PC-3 (cell line): ENCODE measurements around the gene CAND2. TPM values are rescaled to one million over a fixed set of nuclear protein-coding genes. Genes with fewer than 3 reads are reported as not detected.

Experiments used
- ATAC-seq: fragments of 200-7000 bp; cut with Tn5 transposase; 2 replicates; pipeline ENCODE4 v1.9.1; 2020; ENCODE audit warnings: mild to moderate bottlenecking, moderate library complexity
- BruUV-seq: library from RNA; stranded (reverse); fragments of 400-500 nt; replicated peaks from 2 replicates; lab custom pipeline; 2021; lab: Mats Ljungman, UMichigan
- CTCF ChIA-PET: fragments of 300-600 bp; sonication (Branson Sonifier 250); formaldehyde crosslinking; loops from one replicate; lab custom pipeline; 2022; ENCODE audit warnings: antibody characterized with exemption; lab: Charles Lee
- POLR2A ChIA-PET: fragments of 300-600 bp; sonication (Branson Sonifier 250); formaldehyde crosslinking; loops from one replicate; lab custom pipeline; 2022; ENCODE audit warnings: antibody characterized with exemption; ENCODE audit not compliant: unreplicated experiment; lab: Charles Lee
- DNase-seq: peaks from one replicate; pipeline ENCODE4 v3.0.0-alpha.2; 2015
- H2AFZ ChIP-seq: fragments of 300-600 bp; sonication (generic); 2 replicates; pipeline ENCODE4 v1.6.0; 2016; ENCODE audit warnings: antibody characterized with exemption, low read length
- H3F3A ChIP-seq: fragments of 300-600 bp; sonication (generic); one replicate; pipeline ENCODE4 v1.6.0; 2017; ENCODE audit warnings: antibody characterized with exemption, low read length, control low read depth, mild to moderate bottlenecking; ENCODE audit not compliant: unreplicated experiment
- H3K27ac ChIP-seq: fragments of 300-600 bp; sonication (generic); 2 replicates; pipeline ENCODE4 v1.5.1; 2016; ENCODE audit warnings: mild to moderate bottlenecking, low read length
- H3K27me3 ChIP-seq: fragments of 300-600 bp; sonication (generic); 2 replicates; pipeline ENCODE4 v1.6.1; 2016; ENCODE audit warnings: low read length, mixed read lengths
- H3K36me3 ChIP-seq: fragments of 300-600 bp; sonication (generic); 2 replicates; pipeline ENCODE4 v1.6.1; 2016; ENCODE audit warnings: low read depth, mixed run types, low read length, mixed read lengths
- H3K4me1 ChIP-seq: fragments of 300-600 bp; sonication (generic); 2 replicates; pipeline ENCODE4 v1.5.1; 2016; ENCODE audit warnings: low read length; ENCODE audit not compliant: insufficient read depth
- H3K4me2 ChIP-seq: fragments of 300-600 bp; sonication (generic); 2 replicates; pipeline ENCODE4 v1.6.0; 2016; ENCODE audit warnings: low read length
- H3K4me3 ChIP-seq: fragments of 300-600 bp; sonication (generic); 2 replicates; pipeline ENCODE4 v1.5.1; 2016; ENCODE audit warnings: mild to moderate bottlenecking, low read length, mixed read lengths
- H3K79me2 ChIP-seq: fragments of 300-600 bp; sonication (generic); 2 replicates; pipeline ENCODE4 v1.6.1; 2017; ENCODE audit warnings: low read length, mixed read lengths
- H3K9ac ChIP-seq: fragments of 300-600 bp; sonication (generic); 2 replicates; pipeline ENCODE4 v1.6.0; 2016; ENCODE audit warnings: mild to moderate bottlenecking, low read length
- H3K9me2 ChIP-seq: fragments of 300-600 bp; sonication (generic); replicated peaks from 2 replicates; pipeline ENCODE4 v1.6.1; 2016; ENCODE audit warnings: mixed run types, low read length, mixed read lengths
- H3K9me3 ChIP-seq: fragments of 300-600 bp; sonication (generic); 2 replicates; pipeline ENCODE4 v1.6.1; 2016; ENCODE audit warnings: low read length, mixed read lengths
- H4K20me1 ChIP-seq: fragments of 300-600 bp; sonication (generic); 2 replicates; pipeline ENCODE4 v1.6.1; 2016; ENCODE audit warnings: low read length, mixed read lengths
- CTCF ChIP-seq: fragments of 300-600 bp; sonication (generic); conservative IDR thresholded peaks from 2 replicates; pipeline ENCODE4 v1.5.1; 2017; ENCODE audit warnings: antibody characterized with exemption, low read depth, mild to moderate bottlenecking, low read length
- EZH2 ChIP-seq: fragments of 300-600 bp; sonication (generic); IDR thresholded peaks from one replicate; pipeline ENCODE4 v1.6.1; 2017; ENCODE audit warnings: antibody characterized with exemption, mild to moderate bottlenecking, low read length; ENCODE audit not compliant: unreplicated experiment
- EZH2phosphoT487 ChIP-seq: fragments of 300-600 bp; sonication (generic); IDR thresholded peaks from 2 replicates; pipeline ENCODE4 v1.6.1; 2018; ENCODE audit warnings: mild to moderate bottlenecking, antibody characterized with exemption, low read length, borderline replicate concordance
- intact Hi-C: fragments of 100-400 bp; cut with micrococcal nuclease; formaldehyde crosslinking; loops from 2 replicates; pipeline ENCODE4 v1.9.0; 2023
- total RNA-seq: library from RNA; depleted of rRNA; stranded (reverse); fragments of >200 nt; gene quantifications from 2 replicates; pipeline ENCODE4 v1.2.3, GENCODE V29; 2014

The CAND2 gene
- total RNA-seq, 1 experiment from 2014 or later = 4.8 TPM

GRCh38 chr3:12833222-12834161, 37.0 kb downstream of the CAND2 start:
- peaks cover 69% of the 10 kb centered on the region for H3K36me3 ChIP-seq
- no peak for ATAC-seq
- no peaks in the 10 kb centered on the region for H3K9me3 ChIP-seq
- H2AFZ ChIP-seq = no peak overlapping the region
- H3K4me2 ChIP-seq = no peak overlapping the region
- no peak for DNase-seq
- H3K27me3 ChIP-seq = no peaks in the 10 kb centered on the region
- no peak overlapping the region for H3K9ac ChIP-seq
- H3K9me2 ChIP-seq = no peaks in the 10 kb centered on the region
- no TSS peak for BruUV-seq
- no peak overlapping the region for H3K4me3 ChIP-seq
- H3K4me1 ChIP-seq = peaks cover 55% of the 10 kb centered on the region
- intact Hi-C loops = loop anchor here (5.0 kb wide), 1 partner anchor 126 kb away; no protein-coding TSS in a partner anchor
- peaks cover 30% of the 10 kb centered on the region for H3F3A ChIP-seq
- TF ChIP-seq EZH2 (no peak), EZH2phosphoT487 (no peak), CTCF (no peak)
- no peak overlapping the region for H3K27ac ChIP-seq
- peaks cover 39% of the 10 kb centered on the region for H4K20me1 ChIP-seq
- peaks cover 33% of the 10 kb centered on the region for H3K79me2 ChIP-seq
- CTCF ChIA-PET = no interaction called here
- POLR2A ChIA-PET = interaction anchor here (1.0 kb wide), 1 partner anchor 10 kb away, joined by 7 read pairs; no protein-coding TSS in a partner anchor

- intact Hi-C loops = no loop called here
- peaks cover 86% of the 10 kb centered on the region for H3K36me3 ChIP-seq
These were observed 38.7 kb downstream of the CAND2 start for GRCh38 chr3:12835052-12835665.

DNA sequence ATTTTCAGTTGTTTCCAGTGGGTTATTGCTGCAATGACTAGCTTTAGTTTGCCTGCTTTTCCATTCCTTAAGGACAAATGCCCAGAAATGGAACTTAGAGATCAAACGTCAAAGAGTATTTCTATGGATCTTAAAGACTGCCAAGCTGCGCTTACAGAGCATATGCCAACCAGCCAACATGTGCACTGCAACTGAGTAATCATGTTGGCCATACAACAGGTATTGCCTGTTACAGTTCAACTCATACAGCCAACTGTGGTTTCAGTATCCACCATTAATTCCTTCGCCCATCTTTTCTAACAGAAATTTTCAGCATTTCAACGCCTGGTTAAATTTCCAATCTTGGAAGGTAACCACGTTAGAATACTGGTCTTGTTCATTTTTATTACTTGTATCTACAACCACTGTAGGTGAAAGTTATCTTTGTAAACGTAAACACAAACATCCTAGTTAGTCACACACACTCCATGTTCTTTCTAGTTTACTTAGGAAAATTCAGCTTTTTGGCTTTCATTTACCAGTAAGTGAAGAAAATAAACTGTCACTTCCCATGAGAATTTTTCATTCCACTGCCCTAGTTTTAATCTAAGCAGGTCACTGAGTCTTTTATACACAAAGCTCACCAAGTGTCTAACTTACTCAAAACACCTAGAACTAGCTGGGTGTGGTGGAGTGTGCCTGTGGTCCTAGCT, 41.0 kb downstream of the CAND2 start:
- peaks cover 18% of the 10 kb centered on the region for H3F3A ChIP-seq
- peaks cover 34% of the 10 kb centered on the region for H3K4me1 ChIP-seq
- peaks cover 63% of the 10 kb centered on the region for H4K20me1 ChIP-seq
- intact Hi-C loops = no loop called here
- no peak overlapping the region for H2AFZ ChIP-seq
- H3K4me3 ChIP-seq = peak overlapping the region; percentile 99
- no peaks in the 10 kb centered on the region for H3K27me3 ChIP-seq
- no peaks in the 10 kb centered on the region for H3K9me3 ChIP-seq
- peaks cover 85% of the 10 kb centered on the region for H3K36me3 ChIP-seq
- BruUV-seq = no TSS peak
- ChIA-PET POLR2A (interaction anchor here (0.6 kb wide), 1 partner anchor 14 kb away, joined by 5 read pairs; no protein-coding TSS in a partner anchor), CTCF (interaction anchor here (0.7 kb wide), 2 partner anchors 56 to 295 kb away, joined by 3 to 5 read pairs; no protein-coding TSS in a partner anchor)
- no peak overlapping the region for H3K27ac ChIP-seq
- ATAC-seq (no peak), DNase-seq (no peak)
- H3K9me2 ChIP-seq = no peaks in the 10 kb centered on the region
- H3K79me2 ChIP-seq = peaks cover 62% of the 10 kb centered on the region
- peak overlapping the region; percentile 94 for H3K4me2 ChIP-seq
- H3K9ac ChIP-seq = no peak overlapping the region
- no peak for TF ChIP-seq CTCF
- TF ChIP-seq EZH2 = no peak
- no peak for TF ChIP-seq EZH2phosphoT487

More at GRCh38 chr3:12835052-12835665, 38.7 kb downstream of the CAND2 start:
- H3K4me2 ChIP-seq = no peak overlapping the region
- peaks cover 56% of the 10 kb centered on the region for H4K20me1 ChIP-seq
- BruUV-seq = no TSS peak
- no peaks in the 10 kb centered on the region for H3K9me2 ChIP-seq
- H3K4me1 ChIP-seq = peaks cover 57% of the 10 kb centered on the region
- no peak overlapping the region for H3K4me3 ChIP-seq
- H2AFZ ChIP-seq = no peak overlapping the region
- H3F3A ChIP-seq = peaks cover 24% of the 10 kb centered on the region
- no peaks in the 10 kb centered on the region for H3K9me3 ChIP-seq
- no peaks in the 10 kb centered on the region for H3K27me3 ChIP-seq
- H3K9ac ChIP-seq = no peak overlapping the region
- ATAC-seq = no peak
- TF ChIP-seq EZH2phosphoT487 = no peak
- H3K27ac ChIP-seq = no peak overlapping the region
- peaks cover 49% of the 10 kb centered on the region for H3K79me2 ChIP-seq
- ChIA-PET POLR2A (no interaction called here), CTCF (no interaction called here)
- no peak for DNase-seq
